GM21528 (cell line): ENCODE measurements around the gene ANXA6.

Experiments used
- ATAC-seq: cut with Tn5 transposase; IDR thresholded peaks from one replicate; pipeline ENCODE4 v1.9.1; 2021; ENCODE audit warnings: mild to moderate bottlenecking, moderate library complexity; ENCODE audit not compliant: unreplicated experiment, low FRiP score

ANXA6 gene

DNA sequence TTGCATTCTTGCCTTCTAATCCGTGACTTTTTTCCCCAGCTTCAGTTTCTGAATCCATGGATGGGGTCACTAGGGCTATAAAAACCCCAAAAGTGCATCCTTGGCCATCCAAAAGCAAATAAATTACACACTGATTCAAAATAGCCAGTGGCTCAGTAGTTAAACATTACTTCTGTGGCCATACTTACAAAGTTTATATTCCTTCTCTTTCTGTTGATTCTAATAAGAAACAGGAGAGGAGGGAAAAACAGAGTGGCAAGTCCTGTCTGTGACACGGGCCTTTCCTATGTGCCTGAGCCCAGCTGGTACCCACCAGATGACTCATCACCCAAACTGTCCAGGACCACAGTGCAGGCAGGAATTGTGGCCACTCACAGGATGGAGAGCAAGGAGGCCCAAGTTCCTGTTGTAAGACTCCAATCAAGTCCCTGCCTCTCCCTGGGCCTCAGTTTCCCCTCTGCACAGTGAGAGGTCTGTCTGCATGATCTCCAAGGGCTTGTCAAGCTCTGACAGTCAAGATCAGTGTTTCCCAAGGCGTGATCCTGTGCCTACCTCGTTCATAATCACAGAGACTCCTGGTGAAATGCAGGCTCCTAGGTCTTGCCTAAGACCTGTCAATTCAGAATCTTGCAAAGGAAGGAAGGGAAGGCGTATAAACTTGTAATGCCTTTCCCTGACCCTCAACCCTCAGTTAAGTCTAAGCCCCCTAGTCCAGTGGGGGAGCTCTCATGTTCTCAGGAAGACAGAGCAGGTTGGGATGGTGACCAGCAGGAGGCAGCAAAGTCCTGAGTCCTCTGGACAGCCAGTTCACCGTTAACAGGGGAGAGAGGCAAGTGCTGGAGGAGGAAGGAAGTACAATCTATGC, 106.3 kb downstream of the ANXA6 start:
- ATAC-seq, result peak; percentile 60
